OCI-M2 (cell line): ENCODE results near the gene DSG2.
"Not testable (repeated sequence)": the region's sequence is repeated elsewhere in the genome, so short reads cannot be mapped to it uniquely, and the experiment has no call there.

ENCODE experiments used
- DNase-seq: peaks from one replicate; lab custom pipeline; 2025; ENCODE audit not compliant: unreplicated experiment; lab: John Stamatoyannopoulos, UW

The DSG2 gene

GRCh38 chr18:31497836-31498573, at the start of gene DSG2:
Gene DSG2 (plus strand): TSS chr18:31498177. CDS start chr18:31498252, 75 bp downstream.
- DNase-seq, result no peak

- DNase-seq, result no peak
These were observed 47.6 kb upstream of the DSG2 start for GRCh38 chr18:31450409-31450808.

GRCh38 chr18:31451625-31452024, 46.4 kb upstream of the DSG2 start:
- no peak for DNase-seq

- DNase-seq, result no peak
These were observed 43.8 kb upstream of the DSG2 start for GRCh38 chr18:31454066-31454708.

GRCh38 chr18:31469629-31470028, 28.3 kb upstream of the DSG2 start:
- no peak for DNase-seq

- DNase-seq, result no peak
These were observed 19.3 kb upstream of the DSG2 start for GRCh38 chr18:31478688-31479087.

- no peak for DNase-seq
These were observed 15.9 kb upstream of the DSG2 start for GRCh38 chr18:31482051-31482450.

GRCh38 chr18:31483396-31483795, 14.6 kb upstream of the DSG2 start:
- no peak for DNase-seq

- DNase-seq, result no peak
These were observed 13.5 kb upstream of the DSG2 start for GRCh38 chr18:31484461-31484860.

- DNase-seq, result no peak
These were observed 11.8 kb upstream of the DSG2 start for GRCh38 chr18:31486165-31486564.

GRCh38 chr18:31487246-31488015, 10.5 kb upstream of the DSG2 start:
- DNase-seq, result no peak

- DNase-seq, result no peak
These were observed 8.7 kb upstream of the DSG2 start for GRCh38 chr18:31489311-31489710.

GRCh38 chr18:31490387-31490786, 7.6 kb upstream of the DSG2 start:
- DNase-seq, result no peak

GRCh38 chr18:31490833-31491232, 7.1 kb upstream of the DSG2 start:
- no peak for DNase-seq

- DNase-seq, result no peak
These were observed 6.4 kb upstream of the DSG2 start for GRCh38 chr18:31491586-31491985.

GRCh38 chr18:31492671-31493070, 5.3 kb upstream of the DSG2 start:
- DNase-seq, result no peak

- no peak for DNase-seq
These were observed 4.8 kb upstream of the DSG2 start for GRCh38 chr18:31493171-31493570.

- no peak for DNase-seq
These were observed 4.0 kb upstream of the DSG2 start for GRCh38 chr18:31493941-31494340.

GRCh38 chr18:31494705-31495244, 3.2 kb upstream of the DSG2 start:
- DNase-seq, result not testable (repeated sequence)

GRCh38 chr18:31497404-31497835, 557 bp upstream of the DSG2 start:
- no peak for DNase-seq
